Neural cell (in vitro differentiated cells): ENCODE results near the gene COL5A1. TPM values are rescaled to one million over a fixed set of nuclear protein-coding genes. Genes with fewer than 3 reads are reported as not detected.

Source experiments
- H2AFZ ChIP-seq: fragments of 200-600, 300-800 bp; sonication (generic), shearing (Covaris generic); 2 replicates; pipeline ENCODE4 v1.6.0; 2014; ENCODE audit warnings: low read depth, mild to moderate bottlenecking, antibody characterized with exemption, low read length, moderate library complexity
- H3F3A ChIP-seq: fragments of 200-600 bp; shearing (Covaris generic); 2 replicates; pipeline ENCODE4 v1.6.1; 2016; ENCODE audit warnings: mild to moderate bottlenecking, moderate library complexity, mixed read lengths, antibody characterized with exemption, low read length; ENCODE audit not compliant: insufficient read depth, poor library complexity, severe bottlenecking
- H3K27ac ChIP-seq: fragments of 200-600, 300-800 bp; sonication (generic), shearing (Covaris generic); 2 replicates; pipeline ENCODE4 v1.5.1; 2014; ENCODE audit warnings: mild to moderate bottlenecking, low read length, moderate library complexity
- H3K27me3 ChIP-seq: fragments of 300-800, 200-600 bp; sonication (generic), shearing (Covaris generic); 2 replicates; pipeline ENCODE4 v1.6.0; 2014; ENCODE audit warnings: mild to moderate bottlenecking, low read depth, low read length, moderate library complexity; ENCODE audit not compliant: insufficient read depth
- H3K36me3 ChIP-seq: fragments of 300-800, 200-600 bp; sonication (generic), shearing (Covaris generic); 2 replicates; pipeline ENCODE4 v1.5.1; 2014; ENCODE audit warnings: mild to moderate bottlenecking, antibody characterized with exemption, low read length, moderate library complexity; ENCODE audit not compliant: insufficient read depth
- H3K4me2 ChIP-seq: fragments of 300-800, 200-600 bp; sonication (generic), shearing (Covaris generic); 2 replicates; pipeline ENCODE4 v1.6.0; 2014; ENCODE audit warnings: mild to moderate bottlenecking, low read length
- H3K4me3 ChIP-seq: fragments of 300-800, 200-600 bp; sonication (generic), shearing (Covaris generic); 2 replicates; pipeline ENCODE4 v1.5.1; 2014; ENCODE audit warnings: mild to moderate bottlenecking, low read length, moderate library complexity
- H3K79me2 ChIP-seq: fragments of 200-600 bp; shearing (Covaris generic); replicated peaks from 2 replicates; pipeline ENCODE4 v1.6.0; 2014; ENCODE audit warnings: mild to moderate bottlenecking, low read length, moderate library complexity; ENCODE audit not compliant: insufficient read depth
- H3K9ac ChIP-seq: fragments of 300-800, 200-600 bp; sonication (generic), shearing (Covaris generic); 2 replicates; pipeline ENCODE4 v1.6.1; 2016; ENCODE audit warnings: mild to moderate bottlenecking, low read length, mixed read lengths
- H3K9me2 ChIP-seq: fragments of 200-600 bp; shearing (Covaris generic); 2 replicates; pipeline ENCODE4 v1.6.1; 2016; ENCODE audit warnings: mild to moderate bottlenecking, low read length, mixed read lengths; ENCODE audit not compliant: insufficient read depth
- H3K9me3 ChIP-seq: fragments of 200-600, 300-800 bp; sonication (generic), shearing (Covaris generic); 2 replicates; pipeline ENCODE4 v1.6.1; 2016; ENCODE audit warnings: mild to moderate bottlenecking, mixed run types, low read length, moderate library complexity, mixed read lengths
- H4K20me1 ChIP-seq: fragments of 200-600 bp; shearing (Covaris generic); 2 replicates; pipeline ENCODE4 v1.6.1; 2016; ENCODE audit warnings: mild to moderate bottlenecking, mixed run types; ENCODE audit not compliant: insufficient read depth
- CTCF ChIP-seq: fragments of 450-650 bp; IDR thresholded peaks from 2 replicates; pipeline ENCODE4 v1.5.1; 2014; ENCODE audit warnings: antibody characterized with exemption, mild to moderate bottlenecking, moderate library complexity; ENCODE audit not compliant: poor library complexity, severe bottlenecking
- EP300 ChIP-seq: fragments of 450-650 bp; conservative IDR thresholded peaks from 2 replicates; pipeline ENCODE4 v1.6.1; 2014; ENCODE audit warnings: antibody characterized with exemption, mild to moderate bottlenecking, moderate library complexity; ENCODE audit not compliant: poor library complexity, severe bottlenecking
- EZH2 ChIP-seq: fragments of 200-600, 300-800 bp; shearing (Covaris generic), sonication (generic); IDR thresholded peaks from 2 replicates; pipeline ENCODE4 v1.6.1; 2014; ENCODE audit warnings: antibody characterized with exemption, low read length, borderline replicate concordance, mild to moderate bottlenecking; ENCODE audit not compliant: insufficient read depth, poor library complexity, severe bottlenecking
- MXI1 ChIP-seq: fragments of 450-650 bp; conservative IDR thresholded peaks from 2 replicates; pipeline ENCODE4 v1.6.1; 2014; ENCODE audit warnings: antibody characterized with exemption, mild to moderate bottlenecking; ENCODE audit not compliant: poor library complexity, severe bottlenecking
- POLR2AphosphoS5 ChIP-seq: IDR thresholded peaks from 2 replicates; pipeline ENCODE4 v1.6.1; 2012
- RAD21 ChIP-seq: fragments of 450-650 bp; conservative IDR thresholded peaks from 2 replicates; pipeline ENCODE4 v1.6.1; 2014; ENCODE audit warnings: antibody characterized with exemption, mild to moderate bottlenecking, moderate library complexity
- REST ChIP-seq: IDR thresholded peaks from 2 replicates; pipeline ENCODE4 v1.6.1; 2012; ENCODE audit warnings: borderline replicate concordance
- SMC3 ChIP-seq: fragments of 450-650 bp; conservative IDR thresholded peaks from 2 replicates; pipeline ENCODE4 v1.6.1; 2014; ENCODE audit warnings: antibody characterized with exemption, mild to moderate bottlenecking, moderate library complexity; ENCODE audit not compliant: poor library complexity
- TAF1 ChIP-seq: IDR thresholded peaks from 2 replicates; pipeline ENCODE4 v1.6.1; 2012; ENCODE audit warnings: low read depth
- polyA plus RNA-seq: library from polyadenylated mRNA; depleted of rRNA; stranded (reverse); fragments of >200 nt; gene quantifications from 2 replicates; pipeline ENCODE4 v1.2.3, GENCODE V29; 2014

The COL5A1 gene
- polyA plus RNA-seq, 1 donor from 2014 or later = not detected

- H4K20me1 ChIP-seq = no peaks in the 10 kb centered on the region
- H3K36me3 ChIP-seq = no peaks in the 10 kb centered on the region
- H3K27me3 ChIP-seq = no peaks in the 10 kb centered on the region
- no peak for TF ChIP-seq EP300
- TF ChIP-seq SMC3 = no peak
- TF ChIP-seq CTCF = no peak
- TF ChIP-seq RAD21 = no peak
- no peak for TF ChIP-seq EZH2
- TF ChIP-seq TAF1 = no peak
- no peak for TF ChIP-seq POLR2AphosphoS5
- no peak for TF ChIP-seq REST
- no peak for TF ChIP-seq MXI1
- H3K4me3 ChIP-seq = no peak overlapping the region
- H3K4me2 ChIP-seq = no peak overlapping the region
- no peaks in the 10 kb centered on the region for H3K79me2 ChIP-seq
- no peaks in the 10 kb centered on the region for H3K9me3 ChIP-seq
- no peak overlapping the region for H3K27ac ChIP-seq
- no peaks in the 10 kb centered on the region for H3K9me2 ChIP-seq
- H3F3A ChIP-seq = no peaks in the 10 kb centered on the region
- H2AFZ ChIP-seq = no peak overlapping the region
- H3K9ac ChIP-seq = no peak overlapping the region
Measured at GRCh38 chr9:134717056-134717455, 75.5 kb downstream of the COL5A1 start.

GRCh38 chr9:134717924-134718645 lies 76.5 kb downstream of the COL5A1 start:
- no peaks in the 10 kb centered on the region for H3K36me3 ChIP-seq
- no peaks in the 10 kb centered on the region for H4K20me1 ChIP-seq
- H3K4me2 ChIP-seq = no peak overlapping the region
- no peak overlapping the region for H3K27ac ChIP-seq
- no peaks in the 10 kb centered on the region for H3K79me2 ChIP-seq
- H3K9me2 ChIP-seq = no peaks in the 10 kb centered on the region
- no peaks in the 10 kb centered on the region for H3K27me3 ChIP-seq
- no peak overlapping the region for H3K4me3 ChIP-seq
- H3K9me3 ChIP-seq = no peaks in the 10 kb centered on the region
- no peak for TF ChIP-seq CTCF
- no peak for TF ChIP-seq TAF1
- TF ChIP-seq RAD21 = no peak
- TF ChIP-seq EP300 = no peak
- no peak for TF ChIP-seq SMC3
- TF ChIP-seq REST = no peak
- no peak for TF ChIP-seq POLR2AphosphoS5
- no peak for TF ChIP-seq EZH2
- no peak for TF ChIP-seq MXI1
- H2AFZ ChIP-seq = no peak overlapping the region
- no peak overlapping the region for H3K9ac ChIP-seq
- H3F3A ChIP-seq = no peaks in the 10 kb centered on the region
